GM23248 (cell line): ENCODE results near the gene TNXB. TPM values are rescaled to one million over a fixed set of nuclear protein-coding genes. Genes with fewer than 3 reads are reported as not detected.

Experiments
- DNase-seq: peaks from one replicate; pipeline ENCODE4 v3.0.0-alpha.2; 2015
- H2AFZ ChIP-seq: fragments of 200-600 bp; sonication (generic); 2 replicates; pipeline ENCODE4 v1.6.1; 2016; ENCODE audit warnings: antibody characterized with exemption
- H3F3A ChIP-seq: fragments of 200-600 bp; sonication (generic); 2 replicates; pipeline ENCODE4 v1.6.1; 2016; ENCODE audit warnings: mild to moderate bottlenecking, antibody characterized with exemption, mixed run types; ENCODE audit not compliant: insufficient read depth
- H3K27ac ChIP-seq: fragments of 200-600 bp; sonication (generic); 2 replicates; pipeline ENCODE4 v1.5.1; 2016; ENCODE audit warnings: mild to moderate bottlenecking
- H3K27me3 ChIP-seq: fragments of 200-600 bp; sonication (generic); replicated peaks from 2 replicates; pipeline ENCODE4 v1.6.1; 2016; ENCODE audit warnings: mild to moderate bottlenecking; ENCODE audit not compliant: insufficient read depth
- H3K36me3 ChIP-seq: fragments of 200-600 bp; sonication (generic); 2 replicates; pipeline ENCODE4 v1.6.1; 2016; ENCODE audit warnings: low read depth, mild to moderate bottlenecking
- H3K4me1 ChIP-seq: fragments of 200-600 bp; sonication (generic); 2 replicates; pipeline ENCODE4 v1.6.1; 2016; ENCODE audit warnings: mild to moderate bottlenecking; ENCODE audit not compliant: insufficient read depth
- H3K4me2 ChIP-seq: fragments of 200-600 bp; sonication (generic); one replicate; pipeline ENCODE4 v1.6.1; 2016; ENCODE audit warnings: mild to moderate bottlenecking; ENCODE audit not compliant: unreplicated experiment
- H3K4me3 ChIP-seq: fragments of 200-600 bp; sonication (generic); 2 replicates; pipeline ENCODE4 v1.5.1; 2016; ENCODE audit warnings: mild to moderate bottlenecking
- H3K79me2 ChIP-seq: fragments of 200-600 bp; sonication (generic); 2 replicates; pipeline ENCODE4 v1.6.1; 2016; ENCODE audit warnings: mild to moderate bottlenecking; ENCODE audit not compliant: insufficient read depth
- H3K9ac ChIP-seq: fragments of 200-600 bp; sonication (generic); 2 replicates; pipeline ENCODE4 v1.6.1; 2016; ENCODE audit warnings: mild to moderate bottlenecking
- H3K9me2 ChIP-seq: fragments of 200-600 bp; sonication (generic); 2 replicates; pipeline ENCODE4 v1.6.1; 2016; ENCODE audit warnings: mixed run types, mild to moderate bottlenecking, moderate library complexity; ENCODE audit not compliant: insufficient read depth
- H3K9me3 ChIP-seq: fragments of 200-600 bp; sonication (generic); one replicate; pipeline ENCODE4 v1.6.1; 2017; ENCODE audit warnings: low read depth
- H4K20me1 ChIP-seq: fragments of 200-600 bp; sonication (generic); 2 replicates; pipeline ENCODE4 v1.6.0; 2016; ENCODE audit not compliant: insufficient read depth
- EZH2 ChIP-seq: fragments of 200-600 bp; sonication (generic); IDR thresholded peaks from 2 replicates; pipeline ENCODE4 v1.6.1; 2018; ENCODE audit warnings: antibody characterized with exemption, mild to moderate bottlenecking; ENCODE audit not compliant: insufficient read depth, poor library complexity, severe bottlenecking
- EZH2phosphoT487 ChIP-seq: fragments of 200-600 bp; sonication (generic); IDR thresholded peaks from 2 replicates; pipeline ENCODE4 v1.6.1; 2018; ENCODE audit warnings: antibody characterized with exemption, moderate library complexity, mild to moderate bottlenecking, low read depth; ENCODE audit not compliant: insufficient read depth
- WGBS, 2 experiments: methylation state at CpG; one replicate each; pipeline ENCODE4 v1.1.6; 2015 to 2017; ENCODE audit warnings: low lambda C conversion rate in 2 of 2, low coverage in 1 of 2; ENCODE audit errors: missing lambda C conversion rate in 2 of 2; 5-methylcytosine and 5-hydroxymethylcytosine counted together
- in situ Hi-C: fragments of 300-500 bp; cut with MboI; formaldehyde crosslinking; loops from 2 replicates; pipeline ENCODE4 v1.15.0; 2020
- polyA plus RNA-seq: library from polyadenylated mRNA; unstranded; fragments of >200 nt; fragmentation: Nextera tagmentation; extraction: Ambion mirVana; gene quantifications from 2 replicates; pipeline ENCODE4 v1.2.1, GENCODE V29; 2016
- total RNA-seq: library from RNA; depleted of rRNA; stranded (reverse); fragments of >200 nt; shearing (Covaris generic); gene quantifications from 2 replicates; pipeline ENCODE4 v1.2.3, GENCODE V29; 2014

Gene TNXB
- total and polyA plus RNA-seq, 2 experiments from 2014 or later = 5.2 to 23.8 TPM

DNA sequence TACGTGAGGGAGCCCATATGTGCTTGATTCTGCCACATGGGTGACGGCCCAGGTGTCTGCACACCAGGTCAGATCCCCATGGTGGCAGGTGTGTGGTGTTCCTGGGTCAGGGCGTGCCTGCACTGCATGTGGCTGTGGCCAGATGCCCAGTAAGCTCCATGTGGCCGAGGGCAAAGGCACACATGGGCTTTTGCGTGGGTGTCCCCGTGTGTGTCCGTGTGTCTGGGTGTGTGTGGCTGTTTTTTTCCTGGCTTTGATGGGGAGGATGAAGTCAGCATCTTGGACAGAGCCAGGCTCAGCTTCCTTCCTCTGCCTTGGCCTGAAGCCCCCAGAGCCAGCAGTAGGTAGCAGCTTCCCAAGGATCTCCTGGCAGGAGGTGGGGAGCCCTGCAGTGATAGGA is 1.5 kb upstream of the TNXB start:
- peaks cover 64% of the 10 kb centered on the region for H3K4me1 ChIP-seq
- DNase-seq = peak; percentile 63

DNA sequence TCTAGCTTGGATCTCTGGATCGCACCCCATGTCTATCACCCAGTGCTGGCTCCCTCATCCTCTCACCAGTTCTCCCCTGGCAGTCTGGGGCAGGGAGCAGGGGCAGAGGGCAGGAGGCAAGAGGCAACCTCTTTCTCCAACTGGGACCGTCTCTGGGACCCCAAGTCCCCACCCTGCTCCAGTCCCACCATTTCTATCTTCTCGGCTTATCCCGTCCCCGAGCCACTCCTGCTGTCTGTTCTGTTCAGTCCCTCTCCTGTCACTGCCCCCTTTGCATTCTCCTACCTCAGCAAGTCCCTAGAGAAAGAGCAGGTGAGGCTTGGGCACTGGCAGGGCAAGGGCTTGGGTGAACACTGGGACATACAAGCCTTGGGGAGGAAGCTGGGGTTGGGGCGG is 625 bp upstream of the TNXB start:
- Histone ChIP-seq H3K36me3 (no peaks in the 10 kb centered on the region; the same call in 1 of the 2 replicates), H3K9ac (no peak overlapping the region), H3K9me2 (no peaks in the 10 kb centered on the region), H3K79me2 (no peaks in the 10 kb centered on the region), H3K9me3 (no peaks in the 10 kb centered on the region), H3F3A (peaks cover 20% of the 10 kb centered on the region), H2AFZ (no peak overlapping the region), H3K27ac (no peak overlapping the region), H3K4me2 (peak overlapping the region; percentile 1), H3K4me3 (no peak overlapping the region), H3K27me3 (no peaks in the 10 kb centered on the region), H3K4me1 (peaks cover 56% of the 10 kb centered on the region), H4K20me1 (no peaks in the 10 kb centered on the region)
- TF ChIP-seq EZH2phosphoT487 (no peak), EZH2 (no peak)
- WGBS, 2 experiments = 21 to 27% methylated on average over 5 to 6 of the region's 6 CpGs
- DNase-seq = no peak
- in situ Hi-C loops = no loop called here

More for the DNA sequence above, 1.5 kb upstream of the TNXB start:
- no peak overlapping the region for H2AFZ ChIP-seq
- H3K4me3 ChIP-seq = no peak overlapping the region
- H3F3A ChIP-seq = peaks cover 20% of the 10 kb centered on the region
- H3K79me2 ChIP-seq = no peaks in the 10 kb centered on the region
- no peak overlapping the region for H3K27ac ChIP-seq
- TF ChIP-seq EZH2 (no peak), EZH2phosphoT487 (no peak)
- in situ Hi-C loops = no loop called here
- no peaks in the 10 kb centered on the region for H3K9me2 ChIP-seq
- no peaks in the 10 kb centered on the region; the same call in 1 of the 2 replicates for H3K36me3 ChIP-seq
- H3K4me2 ChIP-seq = no peak overlapping the region
- H3K9me3 ChIP-seq = no peaks in the 10 kb centered on the region
- 11 to 25% methylated on average over 7 of the region's 7 CpGs for WGBS, 2 experiments
- H3K9ac ChIP-seq = no peak overlapping the region
- H3K27me3 ChIP-seq = no peaks in the 10 kb centered on the region
- H4K20me1 ChIP-seq = no peaks in the 10 kb centered on the region

DNA sequence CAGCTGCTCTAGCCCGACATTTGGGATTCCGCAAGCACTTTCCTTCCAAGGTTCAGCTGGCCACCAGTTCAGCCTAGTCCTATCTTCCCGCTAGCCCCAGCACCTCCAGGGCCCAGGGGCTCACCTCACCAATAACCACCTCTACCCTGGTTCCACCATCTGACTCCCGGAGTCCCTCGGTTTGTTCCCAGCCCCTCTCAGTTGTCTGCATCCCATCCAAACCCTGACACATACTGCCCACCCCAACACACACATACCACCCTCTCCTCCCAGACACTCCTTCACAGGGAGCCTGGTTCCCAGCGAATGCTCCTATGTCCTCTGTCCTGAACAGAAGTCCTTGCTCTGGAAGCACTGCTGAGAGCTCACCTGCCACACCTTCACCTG is 418 bp downstream of the TNXB start:
- no peaks in the 10 kb centered on the region for H3K9me3 ChIP-seq
- no peak overlapping the region for H2AFZ ChIP-seq
- H4K20me1 ChIP-seq = no peaks in the 10 kb centered on the region
- in situ Hi-C loops = no loop called here
- WGBS, 2 experiments = 1 to 9% methylated on average over 6 of the region's 6 CpGs
- no peaks in the 10 kb centered on the region for H3K27me3 ChIP-seq
- H3K79me2 ChIP-seq = no peaks in the 10 kb centered on the region
- peaks cover 13% of the 10 kb centered on the region for H3F3A ChIP-seq
- no peaks in the 10 kb centered on the region; the same call in 1 of the 2 replicates for H3K36me3 ChIP-seq
- TF ChIP-seq EZH2 = no peak
- TF ChIP-seq EZH2phosphoT487 = no peak
- peaks cover 48% of the 10 kb centered on the region for H3K4me1 ChIP-seq
- peak overlapping the region; percentile 64 for H3K4me3 ChIP-seq
- DNase-seq = no peak
- no peaks in the 10 kb centered on the region for H3K9me2 ChIP-seq
- peak overlapping the region; percentile 81 for H3K4me2 ChIP-seq
- peak overlapping the region; percentile 71 for H3K9ac ChIP-seq
- peak overlapping the region; percentile 30 for H3K27ac ChIP-seq

DNA sequence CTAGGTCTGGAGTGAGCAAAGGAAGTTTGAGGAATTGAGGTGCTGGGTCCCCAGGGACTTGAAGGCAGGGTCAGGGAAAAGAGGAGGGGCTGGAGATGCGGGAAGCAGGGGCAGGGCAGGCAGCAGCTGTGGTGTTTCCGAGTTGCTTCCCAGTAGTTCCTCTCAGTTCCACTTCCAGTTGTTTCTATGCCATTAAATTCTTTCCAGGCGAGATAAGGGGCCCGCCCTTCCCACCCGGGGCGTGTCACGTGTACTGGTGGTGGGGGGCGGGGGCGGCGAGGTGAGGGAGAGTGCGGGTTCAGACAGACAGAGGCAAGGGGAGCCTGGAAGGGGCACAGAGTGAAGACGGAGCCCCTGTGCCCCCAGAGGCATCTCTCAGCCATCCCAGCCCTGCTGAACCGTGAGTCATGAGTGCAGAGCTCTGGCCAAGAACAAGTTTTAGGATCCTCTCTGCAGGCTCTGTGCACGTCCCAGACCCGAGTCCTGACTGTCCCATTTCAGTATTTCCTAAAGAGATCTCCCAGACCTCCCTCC is 977 bp downstream of the TNXB start:
- H3K4me1 ChIP-seq = peaks cover 43% of the 10 kb centered on the region
- H3K36me3 ChIP-seq = no peaks in the 10 kb centered on the region; the same call in 1 of the 2 replicates
- H3K4me2 ChIP-seq = peak overlapping the region; percentile 81
- in situ Hi-C loops = no loop called here
- WGBS, 2 experiments = 1 to 3% methylated on average over 5 to 15 of the region's 15 CpGs
- no peak for TF ChIP-seq EZH2phosphoT487
- TF ChIP-seq EZH2 = no peak
- peak; percentile 84 for DNase-seq
- peak overlapping the region; percentile 71 for H3K9ac ChIP-seq
- H3K9me3 ChIP-seq = no peaks in the 10 kb centered on the region
- H3K27ac ChIP-seq = peak overlapping the region; percentile 40
- H4K20me1 ChIP-seq = no peaks in the 10 kb centered on the region
- H3K4me3 ChIP-seq = peak overlapping the region; percentile 64
- H2AFZ ChIP-seq = no peak overlapping the region
- no peaks in the 10 kb centered on the region for H3K79me2 ChIP-seq
- no peaks in the 10 kb centered on the region for H3K27me3 ChIP-seq
- peaks cover 8% of the 10 kb centered on the region for H3F3A ChIP-seq
- H3K9me2 ChIP-seq = no peaks in the 10 kb centered on the region
